Thoracic aorta endothelial cell (primary cell): ENCODE results near the gene DONSON. TPM values are rescaled to one million over a fixed set of nuclear protein-coding genes. Genes with fewer than 3 reads are reported as not detected.

ENCODE experiments used
- total RNA-seq: library from RNA; depleted of rRNA; stranded (reverse); fragments of >200 nt; gene quantifications from 2 replicates; pipeline ENCODE4 v1.2.3, GENCODE V29; 2012

The DONSON gene
- 31.5 and 34.7 TPM in 2 replicates for total RNA-seq

DNA sequence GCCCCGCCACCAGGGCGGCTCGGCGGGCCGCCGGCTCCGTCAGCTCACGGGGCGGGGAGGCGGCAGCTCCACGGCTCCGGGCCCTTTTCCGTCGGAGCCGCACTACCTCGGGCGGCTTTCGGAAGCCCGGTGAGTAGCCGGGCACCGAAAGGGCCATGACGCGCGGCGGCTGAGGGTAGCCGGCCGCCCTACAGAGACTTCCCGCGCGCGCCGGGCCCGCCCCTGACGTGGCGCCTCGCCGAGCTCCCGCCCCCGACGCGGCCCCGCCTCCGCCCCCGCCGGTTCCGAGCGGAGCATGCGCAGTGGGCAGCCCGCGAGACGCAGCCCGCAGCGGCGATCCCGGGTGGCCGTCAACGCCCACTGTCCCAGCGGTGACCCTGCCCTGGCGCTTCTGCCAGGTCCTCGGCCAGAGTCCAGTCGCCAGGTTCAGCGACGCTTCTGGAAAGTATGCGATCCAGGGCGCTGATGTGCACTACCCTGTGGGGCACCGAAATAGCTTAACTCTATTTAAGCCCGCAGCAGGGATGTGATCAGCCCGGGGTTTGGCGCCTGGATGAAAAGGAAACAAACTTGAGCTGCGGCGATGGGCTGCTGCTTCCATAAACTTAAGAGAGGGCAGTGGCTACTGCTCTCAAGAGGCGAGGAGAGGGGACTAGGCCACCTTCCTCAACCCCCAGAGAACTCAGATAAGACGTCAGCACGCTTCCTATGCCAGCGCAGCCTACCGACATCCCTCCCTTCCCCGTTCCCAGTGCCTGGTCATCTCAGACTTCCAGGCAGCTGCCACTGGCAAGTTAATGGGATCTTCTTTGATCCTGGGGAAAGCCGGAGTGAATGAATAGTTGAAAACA, at the start of gene DONSON:
TSS of gene DONSON (minus strand) at position 200 of the 851 bp plus-strand sequence. CDS start at position 157, 43 bp downstream.

GRCh38 chr21:33542640-33543504, 45.6 kb downstream of the DONSON start, which contains the start of gene SON:
SON (plus strand) TSS chr21:33543038; CDS start chr21:33543093, 55 bp downstream.

DNA sequence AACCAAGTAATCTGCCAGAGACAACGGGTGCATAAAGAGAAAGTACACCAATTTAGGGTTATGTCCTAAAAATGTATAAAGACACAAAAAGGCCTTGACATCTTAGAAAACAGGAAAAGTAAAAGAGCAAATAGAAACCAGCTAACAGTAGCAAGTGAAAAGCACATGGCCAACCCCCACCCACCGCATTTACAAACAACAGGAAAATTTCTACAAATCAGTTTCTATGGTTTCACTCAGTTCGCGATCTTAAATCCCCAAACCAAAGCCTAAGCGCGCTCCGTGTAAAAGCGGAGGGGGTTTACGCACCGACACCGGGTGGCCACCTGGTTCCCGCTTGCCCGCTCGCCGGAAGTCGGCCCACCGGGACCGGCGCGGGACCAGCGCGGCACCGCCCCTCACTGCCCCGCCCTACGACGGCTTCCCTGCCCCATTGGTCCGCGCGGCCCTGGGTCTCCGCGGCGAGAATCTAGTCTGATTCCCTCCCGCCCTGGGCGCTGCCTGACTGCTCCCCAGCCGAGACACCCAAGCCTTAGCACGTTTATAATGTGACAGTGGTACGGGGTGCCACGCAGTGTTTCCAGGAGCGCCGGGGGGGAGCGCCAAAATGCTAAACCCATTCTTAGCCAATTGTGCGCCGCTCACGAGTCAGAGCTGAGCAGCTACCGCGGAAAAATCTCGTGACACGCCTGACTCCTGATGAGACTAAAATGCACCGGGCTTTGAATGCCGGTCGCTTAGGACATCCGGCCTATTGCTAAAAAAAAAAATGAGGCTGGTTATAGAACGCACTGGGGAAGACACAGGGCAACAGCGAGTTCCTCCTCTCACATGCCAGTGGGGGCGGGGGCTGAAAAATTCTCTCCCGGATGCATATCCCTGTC, 46.5 kb downstream of the DONSON start, which contains the start of gene GART:
TSS of gene GART (minus strand) at position 362 of the 884 bp plus-strand sequence. CDS start 2,802 bp downstream, outside the sequence.

Other genes starting within 250 kb of the DONSON start
- 37.4 and 50.0 TPM in 2 replicates for gene IFNGR2, start 185.3 kb downstream of the DONSON start, total RNA-seq
- gene TMEM50B, start 108.7 kb downstream of the DONSON start, total RNA-seq: 39.5 and 46.1 TPM in 2 replicates
- 1.4 and 2.3 TPM in 2 replicates for gene DNAJC28, start 97.0 kb downstream of the DONSON start, total RNA-seq
- gene GART, start 46.6 kb downstream of the DONSON start, total RNA-seq: 150 and 176 TPM in 2 replicates
- 244 and 322 TPM in 2 replicates for gene SON, start 45.6 kb downstream of the DONSON start, total RNA-seq
- gene CRYZL1, start 53.1 kb upstream of the DONSON start, total RNA-seq: 33.2 and 37.5 TPM in 2 replicates
- gene ITSN1, start 53.8 kb upstream of the DONSON start, total RNA-seq: 81.4 and 97.5 TPM in 2 replicates